ENCODE results near the gene KCNMB3.

DNA sequence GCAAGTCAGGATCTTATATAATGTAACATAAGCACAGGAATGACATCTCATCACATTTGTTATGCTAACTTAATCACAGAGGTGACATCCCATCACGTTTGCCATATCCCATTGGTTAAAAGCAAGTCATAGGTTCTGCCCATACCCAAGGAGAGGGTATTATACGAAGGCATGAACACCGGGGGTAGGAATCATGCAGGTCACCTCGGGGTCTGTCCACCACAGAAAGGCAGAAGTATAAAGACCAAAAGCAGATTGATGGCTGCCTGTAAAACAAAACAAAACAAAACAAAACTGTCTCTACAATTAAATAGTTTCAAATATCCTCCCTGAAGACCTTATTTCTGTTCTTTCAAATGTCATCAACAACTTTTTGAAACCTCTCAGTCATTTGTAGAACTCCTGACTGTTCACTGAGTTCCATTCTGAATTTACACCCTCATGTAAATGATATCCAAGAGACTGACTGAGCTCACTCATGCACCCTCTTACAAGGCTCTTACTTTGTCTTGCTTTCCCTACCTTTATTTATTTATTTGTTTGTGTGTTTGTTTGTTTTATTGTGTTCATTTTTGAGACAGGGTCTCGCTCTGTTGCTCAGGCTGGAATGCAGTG, 49.2 kb upstream of the KCNMB3 start:
- TF ChIP-seq, protein P1, sequence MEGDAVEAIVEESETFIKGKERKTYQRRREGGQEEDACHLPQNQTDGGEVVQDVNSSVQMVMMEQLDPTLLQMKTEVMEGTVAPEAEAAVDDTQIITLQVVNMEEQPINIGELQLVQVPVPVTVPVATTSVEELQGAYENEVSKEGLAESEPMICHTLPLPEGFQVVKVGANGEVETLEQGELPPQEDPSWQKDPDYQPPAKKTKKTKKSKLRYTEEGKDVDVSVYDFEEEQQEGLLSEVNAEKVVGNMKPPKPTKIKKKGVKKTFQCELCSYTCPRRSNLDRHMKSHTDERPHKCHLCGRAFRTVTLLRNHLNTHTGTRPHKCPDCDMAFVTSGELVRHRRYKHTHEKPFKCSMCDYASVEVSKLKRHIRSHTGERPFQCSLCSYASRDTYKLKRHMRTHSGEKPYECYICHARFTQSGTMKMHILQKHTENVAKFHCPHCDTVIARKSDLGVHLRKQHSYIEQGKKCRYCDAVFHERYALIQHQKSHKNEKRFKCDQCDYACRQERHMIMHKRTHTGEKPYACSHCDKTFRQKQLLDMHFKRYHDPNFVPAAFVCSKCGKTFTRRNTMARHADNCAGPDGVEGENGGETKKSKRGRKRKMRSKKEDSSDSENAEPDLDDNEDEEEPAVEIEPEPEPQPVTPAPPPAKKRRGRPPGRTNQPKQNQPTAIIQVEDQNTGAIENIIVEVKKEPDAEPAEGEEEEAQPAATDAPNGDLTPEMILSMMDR (IDR thresholded peaks at IDR 0.05 in 2 of 3, conservative IDR thresholded peaks at IDR 0.05 in 1 of 3; ENCODE audit: borderline replicate concordance in 1 of 3, insufficient read depth in 1 of 3, low read depth in 2 of 3, low read length in 2 of 3) = no peak
- TF ChIP-seq JUND (IDR thresholded peaks at IDR 0.05) = no peak
- TF ChIP-seq YY1 (IDR thresholded peaks at IDR 0.05; ENCODE audit: extremely low read depth, insufficient replicate concordance, low read depth, low read length) = no peak
- no peak for TF ChIP-seq POLR2A (IDR thresholded peaks at IDR 0.05; ENCODE audit: borderline replicate concordance, extremely low read depth, insufficient read depth, insufficient read length)
- TF ChIP-seq TCF7L2 (IDR thresholded peaks at IDR 0.05; ENCODE audit: borderline replicate concordance, extremely low read depth, insufficient read depth, insufficient read length) = no peak
- TF ChIP-seq, protein P2, sequence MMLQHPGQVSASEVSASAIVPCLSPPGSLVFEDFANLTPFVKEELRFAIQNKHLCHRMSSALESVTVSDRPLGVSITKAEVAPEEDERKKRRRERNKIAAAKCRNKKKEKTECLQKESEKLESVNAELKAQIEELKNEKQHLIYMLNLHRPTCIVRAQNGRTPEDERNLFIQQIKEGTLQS (IDR thresholded peaks at IDR 0.05) = no peak
- no peak for TF ChIP-seq EZH2phosphoT487 (IDR thresholded peaks at IDR 0.05; ENCODE audit: borderline replicate concordance)
- TF ChIP-seq, protein P3, sequence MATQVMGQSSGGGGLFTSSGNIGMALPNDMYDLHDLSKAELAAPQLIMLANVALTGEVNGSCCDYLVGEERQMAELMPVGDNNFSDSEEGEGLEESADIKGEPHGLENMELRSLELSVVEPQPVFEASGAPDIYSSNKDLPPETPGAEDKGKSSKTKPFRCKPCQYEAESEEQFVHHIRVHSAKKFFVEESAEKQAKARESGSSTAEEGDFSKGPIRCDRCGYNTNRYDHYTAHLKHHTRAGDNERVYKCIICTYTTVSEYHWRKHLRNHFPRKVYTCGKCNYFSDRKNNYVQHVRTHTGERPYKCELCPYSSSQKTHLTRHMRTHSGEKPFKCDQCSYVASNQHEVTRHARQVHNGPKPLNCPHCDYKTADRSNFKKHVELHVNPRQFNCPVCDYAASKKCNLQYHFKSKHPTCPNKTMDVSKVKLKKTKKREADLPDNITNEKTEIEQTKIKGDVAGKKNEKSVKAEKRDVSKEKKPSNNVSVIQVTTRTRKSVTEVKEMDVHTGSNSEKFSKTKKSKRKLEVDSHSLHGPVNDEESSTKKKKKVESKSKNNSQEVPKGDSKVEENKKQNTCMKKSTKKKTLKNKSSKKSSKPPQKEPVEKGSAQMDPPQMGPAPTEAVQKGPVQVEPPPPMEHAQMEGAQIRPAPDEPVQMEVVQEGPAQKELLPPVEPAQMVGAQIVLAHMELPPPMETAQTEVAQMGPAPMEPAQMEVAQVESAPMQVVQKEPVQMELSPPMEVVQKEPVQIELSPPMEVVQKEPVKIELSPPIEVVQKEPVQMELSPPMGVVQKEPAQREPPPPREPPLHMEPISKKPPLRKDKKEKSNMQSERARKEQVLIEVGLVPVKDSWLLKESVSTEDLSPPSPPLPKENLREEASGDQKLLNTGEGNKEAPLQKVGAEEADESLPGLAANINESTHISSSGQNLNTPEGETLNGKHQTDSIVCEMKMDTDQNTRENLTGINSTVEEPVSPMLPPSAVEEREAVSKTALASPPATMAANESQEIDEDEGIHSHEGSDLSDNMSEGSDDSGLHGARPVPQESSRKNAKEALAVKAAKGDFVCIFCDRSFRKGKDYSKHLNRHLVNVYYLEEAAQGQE (IDR thresholded peaks at IDR 0.05; ENCODE audit: low read depth) = no peak

All from HCT116 (cell line).